HCEC 1CT (cell line): ENCODE measurements around the gene MAGIX.
"Not testable (repeated sequence)": the region's sequence is repeated elsewhere in the genome, so short reads cannot be mapped to it uniquely, and the experiment has no call there.

Experiments
- DNase-seq: peaks from one replicate; pipeline ENCODE4 v3.0.0-alpha.2; 2017

MAGIX gene

GRCh38 chrX:49162620-49163019, at the start of gene MAGIX:
Gene MAGIX, plus strand, starts transcription at chrX:49162758. Its CDS starts 132 bp downstream, at chrX:49162890.
- DNase-seq, result no peak

DNA sequence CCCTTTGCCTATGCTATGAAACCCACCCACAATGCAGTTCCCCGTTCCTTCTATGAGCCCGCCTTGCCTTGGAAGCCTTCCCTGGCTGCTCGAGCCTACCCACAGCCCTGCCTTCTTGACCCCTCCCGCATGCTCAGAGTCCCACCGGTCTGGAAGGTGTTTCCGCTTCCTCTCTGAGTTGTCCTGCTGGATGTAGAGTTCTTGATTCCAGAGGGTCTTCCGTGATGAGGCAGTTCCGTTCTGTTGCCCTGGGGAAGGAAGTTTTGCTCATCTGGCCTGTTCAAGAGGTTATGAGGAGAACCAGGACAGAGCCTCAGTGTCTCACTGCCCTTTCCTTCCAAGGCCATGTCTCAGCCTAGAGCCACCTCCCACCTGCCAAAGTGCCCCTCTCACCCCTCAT, 46.5 kb upstream of the MAGIX start:
- no peak for DNase-seq

DNA sequence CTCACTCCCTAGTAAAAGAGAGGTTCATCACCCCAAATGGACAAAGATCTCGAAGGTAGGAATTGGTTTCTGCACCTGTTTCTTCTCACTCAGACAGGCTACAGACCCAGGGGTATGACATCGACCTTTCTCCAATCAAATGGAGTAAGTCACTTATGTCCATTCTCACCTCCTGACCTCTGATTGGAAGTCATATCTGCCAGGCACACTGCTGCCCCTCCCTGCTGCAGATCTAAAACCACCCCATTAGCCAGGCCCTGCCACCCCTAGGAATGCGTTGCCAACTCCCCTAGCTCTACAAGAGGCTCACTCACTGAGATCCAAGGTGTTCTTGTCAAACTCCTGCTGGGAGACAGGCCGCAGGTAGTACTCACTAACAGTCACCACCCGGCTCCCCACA, 45.8 kb upstream of the MAGIX start:
- no peak for DNase-seq

DNA sequence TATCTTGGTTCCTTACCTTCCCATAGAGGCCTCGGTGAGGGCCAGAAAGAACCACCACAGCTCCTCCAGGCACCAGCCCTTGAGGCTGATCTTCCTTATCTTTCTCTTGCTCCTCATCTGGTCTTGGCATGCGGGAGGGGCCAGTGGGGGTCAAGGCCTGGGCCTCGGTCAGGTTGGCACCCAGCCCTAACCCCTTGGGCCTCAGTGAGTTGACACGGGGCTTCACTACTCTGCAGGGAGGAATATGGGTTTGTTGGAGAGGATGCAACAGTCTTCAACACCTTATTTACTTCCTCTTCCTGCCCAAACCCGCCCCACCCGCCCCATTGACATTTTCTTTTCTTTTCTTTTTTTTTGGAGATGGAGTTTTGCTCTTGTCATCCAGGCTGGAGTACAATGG, 45.0 kb upstream of the MAGIX start:
- no peak for DNase-seq

DNA sequence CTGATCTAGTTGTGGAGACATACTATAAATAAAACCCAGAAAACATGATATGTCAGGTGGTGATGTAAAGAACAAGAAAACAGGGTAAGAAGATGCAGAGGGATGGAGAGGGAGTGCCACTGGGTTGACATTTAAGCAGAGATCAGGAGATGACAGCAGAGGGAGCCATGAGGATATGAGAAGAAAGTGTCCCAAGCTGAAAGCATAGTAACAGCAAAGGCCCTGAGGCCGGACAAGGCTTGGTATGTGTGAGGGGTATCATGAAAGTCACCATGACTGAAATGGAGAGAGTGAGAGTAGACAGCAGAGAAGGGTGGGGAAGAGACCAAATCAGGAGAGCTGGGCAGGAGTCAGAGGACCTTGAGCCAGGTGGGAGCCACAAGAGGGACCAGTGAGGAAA, 42.5 kb upstream of the MAGIX start:
- DNase-seq, result no peak

GRCh38 chrX:49122499-49122898, 40.1 kb upstream of the MAGIX start:
- DNase-seq, result no peak

DNA sequence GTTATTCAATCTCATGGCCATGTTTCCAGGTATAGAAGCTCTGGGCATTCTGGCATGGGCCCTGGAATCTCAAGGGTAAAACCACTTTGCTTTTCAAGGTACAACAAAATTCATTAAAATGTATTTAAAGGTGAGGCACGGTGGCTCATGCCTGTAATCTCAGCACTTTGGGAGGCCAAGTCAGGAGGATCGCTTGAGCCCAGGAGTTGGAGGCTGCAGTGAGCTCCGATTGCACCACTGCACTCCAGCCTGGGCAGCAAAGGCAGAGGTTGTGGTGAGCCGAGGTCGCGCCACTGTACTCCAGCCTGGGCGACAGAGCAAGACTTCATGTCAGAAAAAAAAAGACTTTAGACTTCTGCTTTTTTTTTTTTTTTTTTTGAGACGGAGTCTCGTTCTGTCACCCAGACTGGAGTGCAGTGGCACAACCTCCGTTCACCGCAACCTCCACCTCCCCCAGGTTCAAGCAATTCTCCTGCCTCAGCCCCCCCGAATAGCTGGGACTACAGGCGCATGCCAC, 34.8 kb upstream of the MAGIX start:
- DNase-seq, result not testable (repeated sequence)

DNA sequence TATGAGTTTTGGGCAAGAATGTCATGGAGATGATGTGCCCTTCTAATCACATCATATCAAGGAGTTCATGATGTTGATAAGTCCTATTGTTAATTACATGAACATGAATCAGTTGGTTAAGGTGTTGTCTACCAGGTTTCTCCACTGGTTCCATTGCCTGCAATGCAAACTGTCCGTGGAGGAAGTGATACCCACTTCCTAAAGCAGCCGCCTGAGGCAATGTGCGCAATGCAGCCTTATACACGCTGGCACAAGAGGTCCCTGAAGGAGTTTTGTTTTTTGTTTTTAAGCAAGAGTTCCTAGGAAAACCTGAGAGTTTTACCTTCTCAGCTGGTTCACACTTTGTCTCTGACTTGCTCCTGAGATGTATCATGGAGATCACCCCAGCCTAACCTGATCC, 33.1 kb upstream of the MAGIX start:
- DNase-seq, result no peak

- DNase-seq, result not testable (repeated sequence)
Observed at GRCh38 chrX:49132275-49132674, 30.3 kb upstream of the MAGIX start.

DNA sequence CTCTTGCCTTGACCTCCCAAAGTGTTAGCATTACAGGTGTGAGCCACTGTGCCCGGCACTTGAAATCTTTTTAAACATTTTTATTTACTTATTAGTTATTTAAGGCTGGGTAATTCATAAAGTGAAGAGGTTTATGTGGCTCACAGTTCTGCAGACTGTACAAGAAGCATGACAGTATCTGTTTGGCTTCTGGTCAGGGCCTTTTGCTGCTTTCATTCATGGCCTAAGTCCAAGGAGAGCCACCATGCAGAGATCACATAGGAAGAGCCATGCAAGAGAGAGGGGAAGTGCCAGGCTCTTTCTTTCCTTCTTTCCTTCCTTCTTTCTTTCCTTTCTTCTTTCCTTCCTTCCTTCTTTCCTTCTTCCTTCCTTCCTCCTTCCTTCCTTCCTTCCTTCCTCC, 28.8 kb upstream of the MAGIX start:
- no peak for DNase-seq

DNA sequence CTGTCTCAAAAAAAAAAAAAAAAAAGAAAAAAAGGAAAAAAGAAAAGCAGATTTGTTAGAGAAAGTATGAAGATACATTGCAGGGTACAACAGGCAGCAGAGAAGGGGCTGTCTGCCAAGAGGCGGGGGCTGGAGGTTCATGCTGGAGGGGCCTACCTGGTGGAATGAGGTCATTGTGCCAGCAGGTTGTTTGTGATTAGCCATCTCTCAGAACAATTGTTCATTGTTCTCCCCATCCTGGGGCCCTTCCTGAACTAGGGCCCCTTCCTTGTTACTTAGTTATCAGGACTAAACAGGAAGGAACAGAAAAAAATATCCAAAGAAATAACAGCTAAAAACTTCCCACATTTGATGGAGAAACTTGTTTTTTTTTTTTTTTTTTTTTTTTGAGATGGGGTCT, 25.1 kb upstream of the MAGIX start:
- no peak for DNase-seq

DNA sequence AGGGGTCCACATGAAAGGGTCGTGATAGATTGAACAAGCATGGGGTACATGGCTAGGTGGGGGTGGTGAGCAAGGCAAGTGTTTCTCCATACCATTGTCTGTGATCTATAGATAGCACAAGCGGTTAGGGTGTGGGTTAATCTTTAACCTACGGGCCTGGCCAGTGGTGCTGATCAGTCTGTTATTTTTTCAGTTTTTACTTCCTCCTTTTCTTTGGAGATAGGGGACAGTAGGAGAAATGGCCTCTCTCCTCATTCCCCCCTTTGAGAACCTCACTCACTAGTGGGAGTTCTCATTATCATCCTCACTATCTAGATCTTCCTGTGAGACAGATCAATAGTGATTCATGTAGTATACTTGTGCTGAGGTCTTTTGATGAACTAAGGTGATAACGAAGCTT, 22.8 kb upstream of the MAGIX start:
- DNase-seq, result no peak

DNA sequence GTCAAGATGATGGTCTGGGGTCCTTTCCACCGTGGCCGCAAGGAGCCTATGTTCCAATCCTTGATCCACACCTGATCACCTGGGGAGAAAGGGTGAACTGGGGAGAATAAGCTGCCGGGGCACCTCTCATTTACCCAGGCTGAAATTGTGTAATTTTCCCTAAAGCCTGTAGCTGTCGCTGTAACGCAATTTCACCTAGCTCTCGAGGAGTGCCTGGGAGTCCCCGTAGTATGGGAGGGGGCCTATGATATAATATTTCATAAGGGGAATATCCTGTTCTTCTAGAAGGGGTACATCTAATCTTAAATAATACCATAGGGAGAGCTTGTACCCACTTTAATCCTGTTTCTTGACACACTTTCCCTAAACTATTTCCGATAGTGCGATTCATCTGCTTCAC, 20.3 kb upstream of the MAGIX start:
- not testable (repeated sequence) for DNase-seq

- DNase-seq, result not testable (repeated sequence)
Observed at GRCh38 chrX:49143154-49143553, 19.4 kb upstream of the MAGIX start.

- no peak for DNase-seq
Observed at GRCh38 chrX:49147282-49147681, 15.3 kb upstream of the MAGIX start.

- no peak for DNase-seq
Observed at GRCh38 chrX:49147936-49148335, 14.6 kb upstream of the MAGIX start.

DNA sequence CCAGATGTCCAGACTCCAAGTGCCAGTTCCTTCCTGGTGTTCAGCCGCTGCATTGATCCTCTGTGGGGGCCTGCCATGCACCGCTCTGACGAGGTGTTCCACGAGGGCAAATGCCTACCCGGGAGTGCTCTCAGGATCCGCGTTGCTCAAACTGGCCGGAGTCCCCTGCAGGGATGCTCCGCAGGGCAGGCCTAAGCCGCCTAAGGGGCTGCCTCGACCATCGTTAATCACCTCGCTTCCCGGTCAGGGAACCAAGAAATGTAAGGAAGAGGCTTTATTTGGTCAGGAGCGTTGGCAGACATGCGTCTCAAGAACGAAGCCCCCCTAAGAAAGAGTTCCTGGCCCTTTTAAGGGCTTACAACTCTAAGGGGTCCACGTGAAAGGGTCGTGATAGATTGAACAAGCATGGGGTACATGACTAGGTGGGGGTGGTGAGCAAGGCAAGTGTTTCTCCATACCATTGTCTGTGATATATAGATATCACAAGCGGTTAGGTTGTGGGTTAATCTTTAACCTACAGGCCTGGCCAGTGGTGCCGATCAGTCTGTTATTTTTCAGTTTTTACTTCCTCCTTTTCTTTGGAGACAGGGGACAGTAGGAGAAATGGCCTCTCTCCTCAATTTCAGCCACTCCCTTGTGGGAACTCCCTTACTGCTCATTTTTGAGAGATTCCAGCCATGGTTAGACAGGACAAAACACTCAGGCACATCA, 14.0 kb upstream of the MAGIX start:
- not testable (repeated sequence) for DNase-seq

GRCh38 chrX:49149291-49149690, 13.3 kb upstream of the MAGIX start:
- not testable (repeated sequence) for DNase-seq

- DNase-seq, result no peak
Observed at GRCh38 chrX:49153467-49153866, 9.1 kb upstream of the MAGIX start.

GRCh38 chrX:49155243-49155899, 7.2 kb upstream of the MAGIX start:
- DNase-seq, result peak; percentile 73

- peak; percentile 83 for DNase-seq
Observed at GRCh38 chrX:49155900-49156837, 6.4 kb upstream of the MAGIX start.

- no peak for DNase-seq
Observed at GRCh38 chrX:49157194-49157593, 5.4 kb upstream of the MAGIX start.

DNA sequence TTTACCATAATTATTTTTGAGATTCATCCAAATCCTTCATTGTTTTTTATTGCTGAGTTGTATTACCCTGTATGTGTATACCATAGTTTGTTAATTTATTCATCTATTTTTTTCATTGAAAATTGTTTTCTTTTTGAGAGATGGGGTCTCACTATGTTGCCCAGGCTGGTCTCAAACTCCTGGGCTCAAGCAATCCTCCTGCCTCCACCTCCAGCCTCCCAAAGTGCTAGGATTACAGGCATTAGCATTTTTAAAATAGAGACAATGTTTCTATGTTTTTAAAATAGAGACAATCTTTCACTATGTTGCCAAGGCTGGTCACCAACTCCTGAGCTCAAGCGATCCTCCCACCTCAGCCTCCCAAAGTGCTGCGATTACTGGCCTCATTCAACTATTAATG, 1.6 kb upstream of the MAGIX start:
- no peak for DNase-seq
